C4-2B (cell line): Measurements from ENCODE around the gene EOLA2.
"Not testable (repeated sequence)": the region's sequence is repeated elsewhere in the genome, so short reads cannot be mapped to it uniquely, and the experiment has no call there.

Experiments used
- H3K27ac ChIP-seq: fragments of 450-650 bp; 2 replicates; pipeline ENCODE4 v1.5.1; 2017
- CTCF ChIP-seq: fragments of 450-650 bp; conservative IDR thresholded peaks from 2 replicates; pipeline ENCODE4 v1.5.1; 2017; ENCODE audit warnings: mild to moderate bottlenecking
- ZFX ChIP-seq: fragments of 450-650 bp; IDR thresholded peaks from 2 replicates; pipeline ENCODE4 v1.6.1; 2017

The EOLA2 gene

GRCh38 chrX:149961572-149961971, 23.3 kb upstream of the EOLA2 start:
- H3K27ac ChIP-seq = no peak overlapping the region
- no peak for TF ChIP-seq ZFX
- no peak for TF ChIP-seq CTCF

GRCh38 chrX:149950681-149951080, 12.4 kb upstream of the EOLA2 start:
- TF ChIP-seq CTCF (peak; percentile 54), ZFX (no peak)

GRCh38 chrX:149949743-149950436, 11.6 kb upstream of the EOLA2 start:
- TF ChIP-seq ZFX (no peak), CTCF (no peak)
- H3K27ac ChIP-seq = no peak overlapping the region

More at GRCh38 chrX:149950681-149951080, 12.4 kb upstream of the EOLA2 start:
- no peak overlapping the region for H3K27ac ChIP-seq

GRCh38 chrX:149948016-149948415, 9.7 kb upstream of the EOLA2 start:
- H3K27ac ChIP-seq = no peak overlapping the region
- no peak for TF ChIP-seq ZFX
- TF ChIP-seq CTCF = no peak

GRCh38 chrX:149946932-149947331, 8.6 kb upstream of the EOLA2 start:
- not testable (repeated sequence) for H3K27ac ChIP-seq

GRCh38 chrX:149945820-149946219, 7.5 kb upstream of the EOLA2 start:
- not testable (repeated sequence) for H3K27ac ChIP-seq

GRCh38 chrX:149945087-149945670, 6.9 kb upstream of the EOLA2 start:
- not testable (repeated sequence) for H3K27ac ChIP-seq

- peak; percentile 53 for TF ChIP-seq CTCF
- peak overlapping the region; percentile 80; the same call in 1 of the 2 replicates for H3K27ac ChIP-seq
These were observed 2.4 kb upstream of the EOLA2 start for GRCh38 chrX:149940674-149941024.

- peak overlapping the region; percentile 80 for H3K27ac ChIP-seq
- TF ChIP-seq ZFX (no peak), CTCF (no peak)
These were observed 1.8 kb upstream of the EOLA2 start for GRCh38 chrX:149939905-149940673.
